ENCODE data around the gene RPP25.

GRCh38 chr15:74997141-74997540 is 40.6 kb upstream of the RPP25 start:
- TF ChIP-seq CTCF (IDR thresholded peaks at IDR 0.05) (no peak), POLR2AphosphoS5 (IDR thresholded peaks at IDR 0.05) (no peak)

All from suprapubic skin (tissue), 3 donors.